HG03432 (cell line): ENCODE results near the gene GHRHR.

Experiments used
- ATAC-seq: cut with Tn5 transposase; IDR thresholded peaks from one replicate; pipeline ENCODE4 v1.9.1; 2021; ENCODE audit warnings: mild to moderate bottlenecking, moderate library complexity; ENCODE audit not compliant: unreplicated experiment

GHRHR gene

DNA sequence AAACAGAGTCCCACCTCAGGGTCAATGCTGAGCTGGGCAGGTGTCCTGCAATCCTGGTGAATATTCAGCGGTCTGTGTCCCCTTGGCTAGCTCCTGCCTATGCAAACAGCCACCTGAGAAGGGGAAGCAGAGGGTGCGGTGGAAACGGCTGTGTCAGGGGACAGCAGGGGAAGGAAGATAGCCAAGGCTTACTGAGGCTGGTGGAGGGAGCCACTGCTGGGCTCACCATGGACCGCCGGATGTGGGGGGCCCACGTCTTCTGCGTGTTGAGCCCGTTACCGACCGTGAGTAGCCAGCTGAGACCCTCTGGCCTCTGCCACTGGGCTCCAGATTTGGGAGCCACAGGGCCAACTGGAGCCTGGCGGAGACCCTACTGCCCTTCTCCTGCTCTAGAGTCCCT lies at the start of gene GHRHR:
Gene GHRHR, plus strand, starts transcription at position 112 of the 400 bp plus-strand sequence. Its CDS starts 116 bp downstream, at position 228.
- ATAC-seq: no peak

- no peak for ATAC-seq
Observed at GRCh38 chr7:30914596-30914995, 49.2 kb upstream of the GHRHR start.

DNA sequence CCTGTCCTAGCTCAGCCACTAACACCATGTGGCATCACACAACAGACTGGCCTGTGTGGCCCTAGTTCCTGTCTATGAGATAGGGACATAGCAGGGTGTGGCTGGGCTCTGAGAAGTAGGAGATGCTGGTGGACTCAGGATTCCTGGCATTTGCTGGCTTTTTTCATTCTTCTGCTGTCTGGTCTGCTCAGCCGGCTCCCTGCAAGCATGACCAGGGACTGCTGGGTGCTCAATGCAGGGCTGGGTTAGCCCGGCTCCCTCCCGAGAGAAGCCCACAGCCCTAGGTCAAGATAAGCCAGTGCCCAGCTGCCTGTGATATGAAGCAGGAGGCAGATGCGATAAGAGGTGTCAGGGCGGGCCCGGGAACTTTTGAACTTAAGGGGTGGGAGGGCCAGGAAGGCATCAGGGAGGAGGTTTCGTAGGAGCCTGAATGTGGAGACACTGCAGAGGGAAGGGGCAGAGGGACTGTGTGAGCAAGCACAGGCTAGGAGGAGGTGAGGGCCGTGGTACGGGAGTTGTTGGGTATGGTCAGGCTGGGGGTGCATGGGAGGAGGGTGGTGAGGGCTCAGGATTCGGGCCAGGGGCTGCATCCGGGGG lies 48.6 kb upstream of the GHRHR start:
- ATAC-seq: no peak

DNA sequence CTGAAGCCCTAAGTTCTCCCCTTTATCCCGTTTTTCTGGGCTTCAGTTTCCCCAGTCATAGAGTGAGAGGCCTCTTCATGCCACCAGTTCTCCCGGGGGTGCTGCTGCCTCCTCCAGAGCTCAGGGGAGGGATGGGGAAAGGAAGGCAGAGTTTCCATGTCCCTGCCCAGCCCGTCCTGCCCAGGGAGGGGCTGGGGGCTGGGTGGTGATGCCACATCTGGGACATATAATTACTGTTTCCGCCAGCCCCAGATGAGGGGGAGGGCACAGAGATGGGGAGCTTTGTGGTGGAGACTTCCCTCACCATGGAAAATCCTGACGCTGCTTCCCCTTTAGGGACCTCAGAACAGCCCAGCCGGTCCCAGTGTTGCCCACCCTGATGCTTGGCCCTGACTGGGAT lies 48.0 kb upstream of the GHRHR start:
- no peak for ATAC-seq

DNA sequence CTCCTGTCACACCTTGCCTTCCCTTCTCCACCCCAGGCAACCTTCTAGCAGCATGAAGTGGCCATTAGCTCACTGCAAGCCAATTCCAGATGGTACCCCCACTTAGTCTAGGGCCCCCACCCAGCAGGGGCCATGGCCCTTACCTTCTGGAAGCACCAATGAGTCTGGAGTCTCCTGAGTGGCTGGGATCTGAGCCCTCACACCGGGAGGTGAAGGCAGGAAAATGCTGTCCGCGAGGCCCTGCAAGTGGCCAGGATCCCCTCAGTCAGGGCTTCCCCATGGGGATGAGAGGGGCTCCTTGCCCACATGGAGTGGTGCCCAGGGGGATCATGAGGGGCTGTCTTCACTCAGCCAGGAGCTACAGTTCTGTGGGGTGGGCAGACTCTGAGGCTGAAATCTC lies 47.5 kb upstream of the GHRHR start:
- no peak for ATAC-seq

DNA sequence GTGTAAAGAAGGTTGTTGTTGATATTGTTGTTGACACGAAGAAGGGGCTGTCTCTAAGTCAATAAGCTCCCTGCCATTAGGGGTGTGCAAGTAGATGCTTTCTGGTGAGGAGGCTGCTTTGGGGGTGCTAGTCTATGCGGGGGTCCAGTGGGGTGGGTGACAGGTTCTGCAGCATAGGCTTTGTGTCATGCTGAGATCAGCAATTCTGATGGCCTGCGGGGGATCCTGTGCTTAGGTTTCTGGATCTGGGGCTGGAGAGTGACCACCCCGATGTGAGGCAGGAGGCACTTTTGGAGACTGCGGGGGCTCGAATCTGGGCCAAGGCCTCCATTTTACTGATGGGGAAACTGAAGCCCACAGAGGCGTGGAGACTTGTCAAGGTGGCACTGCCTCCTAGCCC lies 47.0 kb upstream of the GHRHR start:
- no peak for ATAC-seq

- ATAC-seq: no peak
Observed at GRCh38 chr7:30917216-30917893, 46.4 kb upstream of the GHRHR start.

GRCh38 chr7:30918676-30919075 lies 45.1 kb upstream of the GHRHR start:
- no peak for ATAC-seq

- ATAC-seq: no peak
Observed at GRCh38 chr7:30920021-30920583, 43.7 kb upstream of the GHRHR start.

DNA sequence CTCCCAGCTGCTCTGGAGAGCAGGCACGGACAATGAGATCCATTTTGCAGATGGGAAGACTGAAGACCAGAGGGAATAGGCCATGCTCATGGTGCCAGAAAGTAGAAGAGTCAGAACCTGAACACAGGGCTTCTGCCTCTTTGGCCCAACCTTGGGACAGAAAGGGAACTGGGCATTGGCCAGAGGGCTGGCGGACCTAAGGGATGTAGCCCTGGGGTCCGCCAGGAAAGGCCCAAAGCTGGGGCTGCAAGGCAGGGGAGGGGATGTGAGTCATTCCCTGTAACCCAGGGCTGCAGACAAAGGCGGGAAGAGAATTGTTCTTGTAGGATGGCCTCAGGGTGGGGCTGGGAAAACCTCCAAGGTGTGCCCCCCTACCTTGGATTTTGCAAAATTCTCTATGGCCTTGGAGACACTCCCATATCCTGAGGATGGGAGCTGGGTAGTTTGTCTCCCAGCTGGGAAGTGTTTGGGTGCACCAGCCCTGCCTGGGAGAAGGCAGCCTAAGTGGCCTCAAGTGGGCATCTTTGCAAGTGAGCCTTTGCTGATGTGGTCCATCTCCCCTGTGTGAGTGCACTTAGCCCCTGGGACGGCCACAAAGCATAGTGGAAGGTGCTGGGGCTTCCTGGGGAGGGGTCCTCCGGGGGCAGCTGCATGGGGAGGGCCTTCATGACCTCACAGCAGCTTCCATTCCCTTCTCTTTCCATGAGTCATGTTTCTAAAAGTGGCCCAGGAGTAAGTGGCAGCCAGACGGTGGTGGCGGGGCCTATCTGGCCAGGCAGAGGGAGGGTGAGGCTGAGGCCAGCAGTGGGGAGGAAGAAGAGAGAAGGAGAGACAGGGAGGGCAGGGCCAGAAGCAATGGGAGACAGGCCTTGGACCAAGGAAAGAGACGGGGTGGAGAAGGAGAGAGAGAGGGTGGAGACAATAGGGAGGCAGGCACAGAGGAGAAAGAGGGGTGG lies 42.9 kb upstream of the GHRHR start:
- no peak for ATAC-seq

DNA sequence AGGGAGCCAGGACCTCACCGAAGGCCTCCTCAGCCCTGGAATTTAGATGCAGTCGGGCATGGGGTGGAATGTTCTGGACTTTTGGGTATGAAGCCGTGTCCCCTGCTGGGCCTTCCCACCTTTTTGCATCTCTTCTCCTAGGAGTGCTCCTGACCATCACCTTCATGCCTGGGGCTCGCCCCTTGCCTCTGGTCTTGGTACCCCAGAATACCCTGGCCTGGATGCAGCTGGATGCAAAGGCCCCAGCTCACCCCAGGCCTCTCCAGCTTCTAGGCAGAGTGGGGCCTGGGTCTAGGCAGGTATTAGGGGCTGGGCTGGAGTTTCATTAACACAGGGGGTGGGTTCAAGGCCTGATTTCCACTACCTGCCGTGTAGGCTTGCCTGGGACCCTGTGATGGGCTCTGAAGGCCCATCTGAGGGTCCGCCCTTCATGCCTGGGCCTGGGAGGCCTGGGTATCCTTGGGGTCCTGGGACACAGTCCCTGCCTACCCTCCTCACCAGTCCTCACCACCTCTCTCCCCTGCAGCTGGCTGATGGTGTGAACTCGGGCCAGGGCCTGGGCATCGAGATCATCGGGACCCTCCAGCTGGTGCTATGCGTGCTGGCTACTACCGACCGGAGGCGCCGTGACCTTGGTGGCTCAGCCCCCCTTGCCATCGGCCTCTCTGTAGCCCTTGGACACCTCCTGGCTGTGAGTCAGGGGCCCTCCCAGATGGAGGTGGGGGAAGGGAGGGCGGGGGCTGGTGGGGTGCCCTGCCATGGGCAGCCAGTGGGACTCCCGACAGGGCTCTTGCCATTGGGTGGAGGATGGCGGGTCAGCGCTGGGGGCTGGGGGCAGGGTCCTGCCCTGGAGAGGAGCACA lies 42.0 kb upstream of the GHRHR start:
- ATAC-seq: no peak

DNA sequence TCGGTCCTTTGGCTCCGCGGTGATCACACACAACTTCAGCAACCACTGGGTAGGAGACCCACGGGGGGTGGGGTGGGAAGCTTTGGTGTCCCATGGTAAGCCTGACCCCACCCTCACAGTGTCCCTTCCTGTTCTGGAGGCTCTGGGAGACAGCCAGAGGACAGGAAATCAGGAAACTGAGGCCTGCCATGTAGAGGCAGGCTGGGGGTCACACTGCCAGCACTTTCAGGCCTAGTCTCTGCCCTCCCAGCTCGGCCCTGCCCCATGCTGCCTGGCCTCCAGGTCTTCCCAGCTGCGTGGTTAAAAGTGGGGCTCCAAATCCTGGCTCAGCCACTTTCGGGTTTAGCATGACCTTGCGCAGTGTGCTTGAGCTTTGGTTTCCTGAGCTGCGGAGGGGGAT lies 41.2 kb upstream of the GHRHR start:
- no peak for ATAC-seq

DNA sequence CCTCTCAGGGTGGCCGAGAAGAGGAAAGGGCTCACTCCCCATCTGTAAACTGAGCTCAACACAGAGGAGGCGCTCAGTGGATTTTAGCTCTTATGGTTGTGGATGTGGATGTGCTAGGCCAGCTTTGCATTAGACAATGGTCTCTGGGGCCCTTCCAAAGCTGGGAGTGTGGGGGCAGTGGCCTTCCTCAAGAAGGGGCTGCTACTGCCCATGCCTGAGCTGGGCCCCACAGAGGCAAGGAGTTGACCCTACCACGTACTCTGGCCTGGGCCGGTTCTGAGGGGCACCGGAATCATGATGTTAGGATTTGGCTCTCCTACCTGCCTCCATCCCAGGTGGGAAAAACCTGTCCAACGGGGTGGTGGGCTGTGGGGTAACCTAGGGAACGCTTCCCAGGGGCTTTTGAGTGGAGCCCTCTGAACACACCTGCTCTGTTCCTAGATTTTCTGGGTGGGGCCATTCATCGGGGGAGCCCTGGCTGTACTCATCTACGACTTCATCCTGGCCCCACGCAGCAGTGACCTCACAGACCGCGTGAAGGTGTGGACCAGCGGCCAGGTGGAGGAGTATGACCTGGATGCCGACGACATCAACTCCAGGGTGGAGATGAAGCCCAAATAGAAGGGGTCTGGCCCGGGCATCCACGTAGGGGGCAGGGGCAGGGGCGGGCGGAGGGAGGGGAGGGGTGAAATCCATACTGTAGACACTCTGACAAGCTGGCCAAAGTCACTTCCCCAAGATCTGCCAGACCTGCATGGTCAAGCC lies 40.6 kb upstream of the GHRHR start:
- no peak for ATAC-seq

GRCh38 chr7:30923774-30924413 lies 39.9 kb upstream of the GHRHR start:
- no peak for ATAC-seq

DNA sequence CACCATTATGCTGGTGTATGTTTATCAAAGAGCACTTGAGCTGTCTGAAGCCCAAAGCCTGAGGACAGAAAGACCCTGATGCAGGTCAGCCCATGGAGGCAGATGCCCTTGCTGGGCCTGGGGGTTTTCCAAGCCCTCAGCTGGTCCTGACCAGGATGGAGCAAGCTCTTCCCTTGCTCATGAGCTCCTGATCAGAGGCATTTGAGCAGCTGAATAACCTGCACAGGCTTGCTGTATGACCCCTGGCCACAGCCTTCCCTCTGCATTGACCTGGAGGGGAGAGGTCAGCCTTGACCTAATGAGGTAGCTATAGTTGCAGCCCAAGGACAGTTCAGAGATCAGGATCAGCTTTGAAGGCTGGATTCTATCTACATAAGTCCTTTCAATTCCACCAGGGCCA lies 39.1 kb upstream of the GHRHR start:
- ATAC-seq: no peak

DNA sequence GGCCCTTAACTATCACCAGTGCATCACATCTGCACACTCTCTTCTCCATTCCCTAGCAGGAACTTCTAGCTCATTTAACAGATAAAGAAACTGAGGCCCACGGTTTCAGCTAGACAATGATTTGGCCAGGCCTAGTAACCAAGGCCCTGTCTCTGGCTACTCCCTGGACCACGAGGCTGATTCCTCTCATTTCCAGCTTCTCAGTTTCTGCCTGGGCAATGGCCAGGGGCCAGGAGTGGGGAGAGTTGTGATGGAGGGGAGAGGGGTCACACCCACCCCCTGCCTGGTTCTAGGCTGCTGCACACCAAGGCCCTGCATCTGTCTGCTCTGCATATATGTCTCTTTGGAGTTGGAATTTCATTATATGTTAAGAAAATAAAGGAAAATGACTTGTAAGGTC lies 38.6 kb upstream of the GHRHR start:
- ATAC-seq: no peak

DNA sequence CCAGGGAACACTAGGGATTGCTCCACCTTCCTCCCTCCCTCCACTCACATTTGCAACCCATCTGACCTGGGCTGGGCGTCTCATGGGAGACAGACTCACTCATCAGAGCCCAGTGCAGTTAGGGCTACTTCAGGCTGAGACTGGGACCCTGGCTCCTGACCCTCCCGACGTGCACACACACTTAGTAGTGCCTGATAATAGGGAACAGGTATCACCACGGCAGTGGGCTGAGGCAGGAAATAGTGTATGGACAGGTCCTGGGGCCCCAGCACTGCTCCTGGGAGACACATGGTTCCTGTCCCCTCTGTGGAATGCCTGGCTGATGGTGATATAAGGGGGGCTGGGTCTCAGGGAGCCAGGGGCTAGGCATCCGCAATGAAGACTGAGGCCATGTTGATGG lies 37.8 kb upstream of the GHRHR start:
- no peak for ATAC-seq

DNA sequence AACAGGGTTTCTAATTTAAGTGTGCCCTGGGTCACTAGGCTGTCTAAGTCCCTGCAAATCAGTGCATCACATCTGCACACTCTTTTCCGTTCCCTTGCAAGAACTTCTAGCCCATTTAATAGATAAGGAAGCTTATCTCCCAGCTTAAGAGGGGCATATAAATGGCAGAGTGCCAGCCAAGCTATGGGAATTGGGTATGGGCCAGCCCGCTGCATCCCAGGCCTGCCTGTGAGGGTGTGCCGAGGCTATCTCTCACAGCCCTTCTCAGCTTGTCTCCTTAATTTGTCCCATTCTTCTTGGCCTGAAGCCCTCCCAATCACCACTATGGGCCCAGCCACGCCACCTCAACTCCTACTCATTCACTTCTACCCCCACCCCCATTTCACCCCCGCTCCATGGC lies 37.4 kb upstream of the GHRHR start:
- ATAC-seq: no peak

DNA sequence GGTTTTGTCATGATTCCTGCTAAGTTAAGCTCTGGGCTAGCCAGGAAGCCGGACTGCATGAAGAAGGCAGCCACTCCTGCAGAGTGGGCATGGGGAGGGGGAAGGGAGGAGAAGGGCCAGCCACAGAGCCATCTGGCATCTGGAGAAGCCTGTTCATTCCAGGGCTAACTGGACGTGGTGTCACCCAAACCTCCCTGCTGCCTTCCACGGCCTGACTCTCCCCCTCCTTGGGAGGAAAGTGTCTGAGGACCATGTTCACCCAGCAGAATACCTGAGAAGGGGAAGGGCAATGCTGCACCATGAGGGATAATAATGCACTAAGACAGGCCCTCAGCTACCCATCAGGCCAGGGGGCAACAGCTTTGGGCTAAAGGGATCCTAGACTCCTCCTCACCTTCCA lies 36.7 kb upstream of the GHRHR start:
- ATAC-seq: no peak
